H1 (cell line): ENCODE measurements around the gene TBP. TPM values are rescaled to one million over a fixed set of nuclear protein-coding genes. Genes with fewer than 3 reads are reported as not detected.

Source experiments
- KDM1A ChIP-seq: fragments of 200-600, 300-600 bp; sonication (generic); IDR thresholded peaks from 2 replicates; pipeline ENCODE4 v1.7.1; 2016; ENCODE audit warnings: mild to moderate bottlenecking, low read length, borderline replicate concordance
- SP2 ChIP-seq: IDR thresholded peaks from 2 replicates; pipeline ENCODE4 v1.6.1; 2012; ENCODE audit warnings: mild to moderate bottlenecking, low read length, inconsistent platforms
- polyA plus RNA-seq, 7 experiments: library from polyadenylated mRNA; depleted of rRNA in 3 of 7; stranded (reverse) in 5 of 7; unstranded in 2 of 7; fragments of >200 nt in 5 of 7; fragments of 200-250 nt in 2 of 7; gene quantifications; 1 replicate in 5 of 7; 2 replicates in 1 of 7; 4 replicates in 1 of 7; pipeline versions ENCODE4 v1.2.1 to v1.2.3, GENCODE V29; 2011 to 2013; ENCODE audit warnings: missing spikeins in 2 of 7, mixed read lengths in 2 of 7
- total RNA-seq: library from RNA; stranded (reverse); fragmentation: NEBNext Ultra II Directional; extraction: Animal tissue kit (Norgen Biotek cat#: 25700); gene quantifications from 2 replicates; pipeline ENCODE4 v1.2.1, GENCODE V29; 2021

The TBP gene
- total and polyA plus RNA-seq, 2 of the 8 experiments (the other 6 are each of a cell fraction or from before 2014, with no cell fraction given): 17.2 to 20.9 TPM

DNA sequence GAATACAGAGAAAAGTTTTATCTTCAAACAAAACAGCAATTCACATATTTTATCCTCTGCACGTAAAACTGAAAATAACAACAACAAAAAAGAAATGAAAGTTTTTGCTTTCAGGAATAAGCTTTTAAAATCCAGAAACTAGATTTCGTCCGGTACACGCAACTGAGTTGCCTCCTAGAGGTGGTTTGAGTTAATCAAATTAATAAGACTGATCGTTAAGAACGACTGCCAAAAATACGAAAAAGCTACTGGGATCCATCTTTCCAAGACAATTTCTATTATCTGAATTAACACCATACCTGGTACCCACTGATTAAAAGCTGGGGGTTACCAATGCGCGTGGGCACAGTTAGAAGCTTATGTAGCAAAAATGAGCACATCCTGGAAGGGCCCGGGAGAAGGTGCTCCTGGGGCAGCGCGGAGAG is 29.6 kb downstream of the TBP start (continued):
- TF ChIP-seq KDM1A: no peak
- TF ChIP-seq SP2: no peak
